Pancreas (tissue), 10 donors: ENCODE measurements around the gene LIN7B. TPM values are rescaled to one million over a fixed set of nuclear protein-coding genes. Genes with fewer than 3 reads are reported as not detected.
A peak's percentile ranks its signal among the peaks of the same experiment; 100 is the strongest.

Experiments used
- ATAC-seq, 4 donors: fragments of 200-7000 bp; cut with Tn5 transposase; one replicate each; pipeline versions ENCODE4 v1.8.0 to v1.9.1; 2020; ENCODE audit warnings: mild to moderate bottlenecking in 4 of 4, moderate library complexity in 4 of 4
- DNase-seq, 6 donors: peaks; one replicate each; pipeline ENCODE4 v3.0.0-alpha.2; 2020
- FAIRE-seq: peaks from 2 replicates; lab custom pipeline; 2012; peaks lifted over from hg19 to GRCh38; lab: Jason Lieb, UNC
- H3K27ac ChIP-seq, 4 donors: fragments of 200-600 bp; sonication (generic); 1 replicate in 3 of 4; 2 replicates in 1 of 4; pipeline versions ENCODE4 v1.5.0 to v1.8.0; 2020
- H3K27me3 ChIP-seq, 4 donors: fragments of 200-600 bp; one replicate each; pipeline ENCODE4 v1.8.0; 2021
- H3K36me3 ChIP-seq, 3 donors: fragments of 200-600 bp; sonication (generic) in 1 of 3; one replicate each; pipeline versions ENCODE4 v1.5.0 to v1.8.0; 2020 to 2021
- H3K4me1 ChIP-seq, 3 donors: fragments of 200-600 bp; one replicate each; pipeline ENCODE4 v1.8.0; 2021
- H3K4me3 ChIP-seq, 4 donors: fragments of 200-600 bp; sonication (generic) in 2 of 4; one replicate each; pipeline versions ENCODE4 v1.5.0 to v1.8.0; 2020 to 2021
- H3K9me3 ChIP-seq, 4 donors: fragments of 200-600 bp; one replicate each; pipeline ENCODE4 v1.8.0; 2021
- CTCF ChIP-seq, 4 donors: fragments of 200-600 bp; sonication (generic) in 3 of 4; IDR thresholded peaks; one replicate each; pipeline versions ENCODE4 v1.5.0 to v1.8.0; 2021; ENCODE audit warnings: antibody characterized with exemption in 4 of 4
- WGBS, 2 donors: extraction: QIAGEN DNeasy Blood & Tissue Kit; methylation state at CpG; one replicate each; pipeline ENCODE4 v1.1.7; 2013; 5-methylcytosine and 5-hydroxymethylcytosine counted together
- intact Hi-C, 3 donors: fragments of 100-400 bp; cut with DNase I; formaldehyde crosslinking; loops; one replicate each; pipeline versions ENCODE4 v1.11.1 to v1.14.2; 2022
- polyA plus RNA-seq, 2 donors: library from polyadenylated mRNA; stranded (reverse); fragments of 200-250 nt; gene quantifications; one replicate each; pipeline ENCODE4 v1.2.3, GENCODE V29; 2013
- total RNA-seq, 6 donors: library from RNA; stranded (reverse); fragmentation: NEBNext Ultra II Directional in 4 of 6; extraction: Animal tissue kit (Norgen Biotek cat#: 25700) in 4 of 6; gene quantifications; one replicate each; pipeline versions ENCODE4 v1.2.1 to v1.2.4, GENCODE V29; 2021 to 2023
- donor health status: healthy with polysubstance abuse.
- donor health status: DM: no; HTN: no; CAD: no; lungs with moderate emphysema.
- donor health status: DM: no; HTN: no; CAD: no.
- donor health status: control.
- donor health status: control.
- donor health status: Bipolar disorder and iron deficiency.
- donor health status: DM: yes; HTN: yes; CAD: no.
- donor health status: DM: no; HTN: no; CAD: no.
- donor health status: DM: no; HTN: no; CAD: no.
- donor health status: DM: yes; HTN: yes; CAD: no.

The LIN7B gene
- total RNA-seq (1 to 10 TPM; 4.7 to 6.5 (median 4.9) TPM), polyA plus RNA-seq (10 to 100 TPM; 19.1 to 20.7 TPM)

GRCh38 chr19:49113762-49114629, at the start of gene LIN7B:
Gene LIN7B, plus strand, starts transcription at chr19:49114370. Its CDS starts 35 bp downstream, at chr19:49114405.
- Histone ChIP-seq H3K9me3 (no peaks in the 10 kb centered on the region), H3K27ac (peak within 1 kb of the TSS; percentile 32 to 68 (median 56)), H3K36me3 (peaks cover 0 to 3% (median 0%) of the 10 kb centered on the region in 3 donors), H3K4me1 (peaks cover 0 to 18% (median 11%) of the 10 kb centered on the region in 3 donors), H3K27me3 (no peaks in the 10 kb centered on the region), H3K4me3 (peak within 1 kb of the TSS; percentile 71 to 93 (median 90))
- intact Hi-C loops = no loop called here
- 0 to 1% methylated on average over 35 to 66 of the region's 66 CpGs for WGBS, 2 donors
- TF ChIP-seq CTCF (IDR thresholded peaks at IDR 0.05) = peak in 2 of 4 donors; percentile 28 to 43
- peak; percentile 57 to 77 (median 68) for ATAC-seq
- no peak for FAIRE-seq
- peak; percentile 54 to 90 (median 82) for DNase-seq

- no peak for FAIRE-seq
- 6 to 11% methylated on average over 29 to 53 of the region's 53 CpGs for WGBS, 2 donors
- no peak within 1 kb of the TSS for H3K27ac ChIP-seq
- TF ChIP-seq CTCF (IDR thresholded peaks at IDR 0.05) = no peak
- peak within 1 kb of the TSS in 2 of 4 donors; percentile 22 to 26 for H3K4me3 ChIP-seq
- no peaks in the 10 kb centered on the region for H3K27me3 ChIP-seq
- no peaks in the 10 kb centered on the region for H3K36me3 ChIP-seq
- H3K4me1 ChIP-seq = no peaks in the 10 kb centered on the region
- DNase-seq = peak in 4 of 6 donors; percentile 29 to 75 (median 61)
- ATAC-seq = peak; percentile 60 to 89 (median 76)
- intact Hi-C loops = no loop called here
- no peaks in the 10 kb centered on the region for H3K9me3 ChIP-seq
Observed at GRCh38 chr19:49064768-49065611, 49.2 kb upstream of the LIN7B start, which contains the start of gene NTF4. Gene NTF4, minus strand, starts transcription at chr19:49064818. Its CDS starts 2,821 bp downstream, at chr19:49061997.

GRCh38 chr19:49065905-49066512, 48.2 kb upstream of the LIN7B start:
- FAIRE-seq = no peak
- ATAC-seq = no peak
- 69 to 72% methylated on average over 13 of the region's 13 CpGs for WGBS, 2 donors
- DNase-seq = no peak
- no peak overlapping the region for H3K4me3 ChIP-seq
- no peak overlapping the region for H3K27ac ChIP-seq
- H3K9me3 ChIP-seq = no peaks in the 10 kb centered on the region
- intact Hi-C loops = no loop called here
- no peaks in the 10 kb centered on the region for H3K36me3 ChIP-seq
- no peaks in the 10 kb centered on the region for H3K4me1 ChIP-seq
- H3K27me3 ChIP-seq = no peaks in the 10 kb centered on the region
- TF ChIP-seq CTCF (IDR thresholded peaks at IDR 0.05) = no peak

- FAIRE-seq (no peak), ATAC-seq (no peak), DNase-seq (no peak)
- no peak for TF ChIP-seq CTCF (IDR thresholded peaks at IDR 0.05)
- 28 to 36% methylated on average over 3 of the region's 3 CpGs for WGBS, 2 donors
- Histone ChIP-seq H3K9me3 (no peaks in the 10 kb centered on the region), H3K27ac (no peak overlapping the region), H3K27me3 (peaks cover 0 to 4% (median 0%) of the 10 kb centered on the region in 4 donors), H3K4me1 (no peaks in the 10 kb centered on the region), H3K4me3 (no peak overlapping the region), H3K36me3 (no peaks in the 10 kb centered on the region)
- intact Hi-C loops = no loop called here
Observed at GRCh38 chr19:49067554-49067953, 46.6 kb upstream of the LIN7B start.
